ENCODE data around the gene GULP1. TPM values are rescaled to one million over a fixed set of nuclear protein-coding genes. Genes with fewer than 3 reads are reported as not detected.

GULP1 gene
- total and polyA plus RNA-seq, 2 of the 13 experiments (the other 11 are each of a cell fraction or from before 2014, with no cell fraction given): 0.15 TPM; not detected in 1

DNA sequence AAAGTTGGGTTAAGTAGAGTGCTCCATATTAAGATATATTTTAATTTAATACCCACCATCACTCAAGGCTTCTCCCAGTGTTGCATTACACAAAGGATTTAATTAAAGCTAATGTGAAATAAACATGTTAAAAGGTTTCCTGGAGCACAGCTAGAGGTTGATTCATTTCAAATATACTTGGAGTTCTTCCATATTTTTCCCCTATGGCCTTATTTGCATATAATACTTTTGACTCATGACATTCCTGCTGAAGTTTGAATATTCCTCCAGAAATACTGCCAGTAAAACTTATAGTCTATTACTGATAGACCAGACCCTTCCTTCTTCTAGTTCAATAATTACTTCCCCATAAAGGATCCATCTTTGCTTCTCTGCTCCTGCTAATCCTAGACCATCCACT lies 227.5 kb downstream of the GULP1 start:
- Histone ChIP-seq H2AFZ (ENCODE audit: low read length) (no peak overlapping the region), H3K9me3 (ENCODE audit: low read length) (no peaks in the 10 kb centered on the region), H3K27ac (ENCODE audit: extremely low read length, insufficient read depth, low read length) (no peak overlapping the region), H3K4me1 (ENCODE audit: insufficient read depth, low read length) (no peaks in the 10 kb centered on the region), H3K27me3 (ENCODE audit: control insufficient read depth in 1 of 2, insufficient read depth in 2 of 2, low read length in 2 of 2) (no peaks in the 10 kb centered on the region), H3K79me2 (ENCODE audit: insufficient read depth, low read length) (no peaks in the 10 kb centered on the region), H3K4me3 (replicated peaks in 1 of 3; ENCODE audit: insufficient read depth in 1 of 3, low read depth in 2 of 3, low read length in 3 of 3) (no peak overlapping the region), H3K36me3 (replicated peaks in 1 of 2; ENCODE audit: control insufficient read depth in 1 of 2, insufficient read depth in 2 of 2, low read length in 2 of 2) (no peaks in the 10 kb centered on the region), H3K4me2 (ENCODE audit: low read depth, low read length) (no peak overlapping the region), H4K20me1 (ENCODE audit: insufficient read depth, low read length) (no peaks in the 10 kb centered on the region), H3K9ac (ENCODE audit: insufficient read depth, low read depth, low read length) (no peak overlapping the region)
- no peak for TF ChIP-seq ZBTB3 (CRISPR knock-in tag; IDR thresholded peaks at IDR 0.05; ENCODE audit: borderline replicate concordance, low read depth)
- no peak for TF ChIP-seq RAD51 (IDR thresholded peaks at IDR 0.05; ENCODE audit: borderline replicate concordance)
- TF ChIP-seq ZFP36 (IDR thresholded peaks at IDR 0.05; ENCODE audit: borderline replicate concordance, low read depth, low read length, partially characterized antibody): no peak
- TF ChIP-seq ZNF264 (CRISPR knock-in tag; IDR thresholded peaks at IDR 0.05): no peak
- FAIRE-seq: no peak
- CTCF ChIA-PET (ENCODE audit: low intra/inter-chr PET ratio, low total read pairs): no interaction called here
- no peak for ATAC-seq
- no TSS peak for BruUV-seq (replicated peaks)
- intact Hi-C loops (cut with micrococcal nuclease; ENCODE audit: unreplicated experiment): loop anchor here (10.0 kb wide), 1 partner anchor 674 kb away; no protein-coding TSS in a partner anchor
- POLR2A ChIA-PET: no interaction called here
- in situ Hi-C loops (cut with HindIII; ENCODE audit: extremely low pct_ligation_motif_present, low pct_unique_long_range_greater_than_20kb): loop anchor here (25.0 kb wide), 1 partner anchor 932 kb away; no protein-coding TSS in a partner anchor
- no peak for DNase-seq (ENCODE audit: low spot score)

DNA sequence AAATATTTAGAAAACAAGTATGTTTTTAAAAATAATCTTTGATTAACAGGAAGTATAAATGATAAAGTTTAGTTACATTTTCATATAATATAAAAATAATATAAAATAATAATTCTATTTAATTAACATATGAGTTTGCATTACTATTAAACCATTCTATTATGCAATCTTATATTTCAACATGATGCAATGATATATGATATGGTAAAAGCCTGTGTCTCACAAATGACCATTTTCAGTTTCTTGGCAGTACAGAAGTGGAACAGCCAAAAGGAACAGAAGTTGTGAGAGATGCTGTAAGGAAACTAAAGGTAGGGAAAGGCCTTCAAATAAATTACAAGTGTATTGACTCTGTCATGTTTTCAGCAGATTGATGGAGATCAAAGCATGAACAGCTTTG lies 230.8 kb downstream of the GULP1 start:
- H3K4me2 ChIP-seq (ENCODE audit: low read depth, low read length): no peak overlapping the region
- ATAC-seq (no peak), DNase-seq (ENCODE audit: low spot score) (no peak), FAIRE-seq (no peak)
- BruUV-seq (replicated peaks): no TSS peak
- intact Hi-C loops (cut with micrococcal nuclease; ENCODE audit: unreplicated experiment): no loop called here
- no peak overlapping the region for H3K4me3 ChIP-seq (replicated peaks in 1 of 3; ENCODE audit: insufficient read depth in 1 of 3, low read depth in 2 of 3, low read length in 3 of 3)
- no peaks in the 10 kb centered on the region for H3K9me3 ChIP-seq (ENCODE audit: low read length)
- no peaks in the 10 kb centered on the region for H3K36me3 ChIP-seq (replicated peaks in 1 of 2; ENCODE audit: control insufficient read depth in 1 of 2, insufficient read depth in 2 of 2, low read length in 2 of 2)
- TF ChIP-seq GABPB1 (CRISPR knock-in tag; IDR thresholded peaks at IDR 0.05) (no peak), EEA1 (CRISPR knock-in tag; IDR thresholded peaks at IDR 0.05; ENCODE audit: borderline replicate concordance) (no peak), ZNF101 (CRISPR knock-in tag; IDR thresholded peaks at IDR 0.05; ENCODE audit: borderline replicate concordance, low read depth) (no peak), ZFAT (CRISPR knock-in tag; conservative IDR thresholded peaks at IDR 0.05) (no peak)
- TF ChIP-seq, protein P1, sequence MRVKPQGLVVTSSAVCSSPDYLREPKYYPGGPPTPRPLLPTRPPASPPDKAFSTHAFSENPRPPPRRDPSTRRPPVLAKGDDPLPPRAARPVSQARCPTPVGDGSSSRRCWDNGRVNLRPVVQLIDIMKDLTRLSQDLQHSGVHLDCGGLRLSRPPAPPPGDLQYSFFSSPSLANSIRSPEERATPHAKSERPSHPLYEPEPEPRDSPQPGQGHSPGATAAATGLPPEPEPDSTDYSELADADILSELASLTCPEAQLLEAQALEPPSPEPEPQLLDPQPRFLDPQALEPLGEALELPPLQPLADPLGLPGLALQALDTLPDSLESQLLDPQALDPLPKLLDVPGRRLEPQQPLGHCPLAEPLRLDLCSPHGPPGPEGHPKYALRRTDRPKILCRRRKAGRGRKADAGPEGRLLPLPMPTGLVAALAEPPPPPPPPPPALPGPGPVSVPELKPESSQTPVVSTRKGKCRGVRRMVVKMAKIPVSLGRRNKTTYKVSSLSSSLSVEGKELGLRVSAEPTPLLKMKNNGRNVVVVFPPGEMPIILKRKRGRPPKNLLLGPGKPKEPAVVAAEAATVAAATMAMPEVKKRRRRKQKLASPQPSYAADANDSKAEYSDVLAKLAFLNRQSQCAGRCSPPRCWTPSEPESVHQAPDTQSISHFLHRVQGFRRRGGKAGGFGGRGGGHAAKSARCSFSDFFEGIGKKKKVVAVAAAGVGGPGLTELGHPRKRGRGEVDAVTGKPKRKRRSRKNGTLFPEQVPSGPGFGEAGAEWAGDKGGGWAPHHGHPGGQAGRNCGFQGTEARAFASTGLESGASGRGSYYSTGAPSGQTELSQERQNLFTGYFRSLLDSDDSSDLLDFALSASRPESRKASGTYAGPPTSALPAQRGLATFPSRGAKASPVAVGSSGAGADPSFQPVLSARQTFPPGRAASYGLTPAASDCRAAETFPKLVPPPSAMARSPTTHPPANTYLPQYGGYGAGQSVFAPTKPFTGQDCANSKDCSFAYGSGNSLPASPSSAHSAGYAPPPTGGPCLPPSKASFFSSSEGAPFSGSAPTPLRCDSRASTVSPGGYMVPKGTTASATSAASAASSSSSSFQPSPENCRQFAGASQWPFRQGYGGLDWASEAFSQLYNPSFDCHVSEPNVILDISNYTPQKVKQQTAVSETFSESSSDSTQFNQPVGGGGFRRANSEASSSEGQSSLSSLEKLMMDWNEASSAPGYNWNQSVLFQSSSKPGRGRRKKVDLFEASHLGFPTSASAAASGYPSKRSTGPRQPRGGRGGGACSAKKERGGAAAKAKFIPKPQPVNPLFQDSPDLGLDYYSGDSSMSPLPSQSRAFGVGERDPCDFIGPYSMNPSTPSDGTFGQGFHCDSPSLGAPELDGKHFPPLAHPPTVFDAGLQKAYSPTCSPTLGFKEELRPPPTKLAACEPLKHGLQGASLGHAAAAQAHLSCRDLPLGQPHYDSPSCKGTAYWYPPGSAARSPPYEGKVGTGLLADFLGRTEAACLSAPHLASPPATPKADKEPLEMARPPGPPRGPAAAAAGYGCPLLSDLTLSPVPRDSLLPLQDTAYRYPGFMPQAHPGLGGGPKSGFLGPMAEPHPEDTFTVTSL (CRISPR knock-in tag; IDR thresholded peaks at IDR 0.05; ENCODE audit: borderline replicate concordance): no peak
- H3K9ac ChIP-seq (ENCODE audit: insufficient read depth, low read depth, low read length): no peak overlapping the region
- H3K27me3 ChIP-seq (ENCODE audit: control insufficient read depth in 1 of 2, insufficient read depth in 2 of 2, low read length in 2 of 2): no peaks in the 10 kb centered on the region
- H3K27ac ChIP-seq (ENCODE audit: extremely low read length, insufficient read depth, low read length): no peak overlapping the region
- H3K79me2 ChIP-seq (ENCODE audit: insufficient read depth, low read length): no peaks in the 10 kb centered on the region
- ChIA-PET CTCF (ENCODE audit: low intra/inter-chr PET ratio, low total read pairs) (no interaction called here), POLR2A (no interaction called here)
- no peaks in the 10 kb centered on the region for H4K20me1 ChIP-seq (ENCODE audit: insufficient read depth, low read length)
- in situ Hi-C loops (cut with HindIII; ENCODE audit: extremely low pct_ligation_motif_present, low pct_unique_long_range_greater_than_20kb): loop anchor here (5.0 to 25.0 kb wide), 4 partner anchors 455 to 935 kb away; no protein-coding TSS in a partner anchor
- no peaks in the 10 kb centered on the region for H3K4me1 ChIP-seq (ENCODE audit: insufficient read depth, low read length)
- no peak overlapping the region for H2AFZ ChIP-seq (ENCODE audit: low read length)

Data from HepG2 (cell line).